Measurements from ENCODE around the gene CNIH4.

Gene CNIH4

GRCh38 chr1:224387943-224388342 lies 31.3 kb downstream of the CNIH4 start:
- TF ChIP-seq ZNF558 (tag by site-specific recombination; IDR thresholded peaks at IDR 0.05) (no peak), PRDM1 (tag by site-specific recombination; IDR thresholded peaks at IDR 0.05) (peak; percentile 66; the same call in 1 of the 2 replicates), ZNF18 (tag by site-specific recombination; IDR thresholded peaks at IDR 0.05) (no peak)
- no peak overlapping the region for H3K4me3 ChIP-seq (ENCODE audit: low read depth, low read length)
- POLR2A ChIA-PET = no interaction called here
- H3K4me1 ChIP-seq (ENCODE audit: control insufficient read depth, insufficient read depth, low read length) = no peaks in the 10 kb centered on the region
- H3K27ac ChIP-seq (ENCODE audit: extremely low read depth, low read depth, low read length) = no peak overlapping the region
- no peaks in the 10 kb centered on the region for H3K9me3 ChIP-seq (ENCODE audit: control insufficient read depth, insufficient read depth, low read depth, low read length)
- H3K36me3 ChIP-seq (ENCODE audit: control insufficient read depth in 2 of 2, insufficient read depth in 1 of 2, low read length in 2 of 2) = peaks cover 76 to 80% of the 10 kb centered on the region in 2 experiments
- CTCF ChIA-PET = interaction anchor here (1.2 kb wide), 2 partner anchors 12 to 54 kb away, joined by 3 to 4 read pairs; no protein-coding TSS in a partner anchor

GRCh38 chr1:224390517-224390916 lies 33.8 kb downstream of the CNIH4 start:
- Histone ChIP-seq H3K9me3 (ENCODE audit: control insufficient read depth, insufficient read depth, low read depth, low read length) (no peaks in the 10 kb centered on the region), H3K27ac (ENCODE audit: extremely low read depth, low read depth, low read length) (no peak overlapping the region), H3K4me1 (ENCODE audit: control insufficient read depth, insufficient read depth, low read length) (no peaks in the 10 kb centered on the region), H3K36me3 (ENCODE audit: control insufficient read depth in 2 of 2, insufficient read depth in 1 of 2, low read length in 2 of 2) (peaks cover 89 to 97% of the 10 kb centered on the region in 2 experiments), H3K4me3 (ENCODE audit: low read depth, low read length) (no peak overlapping the region)
- ChIA-PET POLR2A (interaction anchor here (0.7 kb wide), 1 partner anchor 27 kb away, joined by 3 read pairs; no protein-coding TSS in a partner anchor), CTCF (no interaction called here)
- TF ChIP-seq ZNF274 (IDR thresholded peaks at IDR 0.05; ENCODE audit: low read length) (no peak), ZNF274 (tag by site-specific recombination; IDR thresholded peaks at IDR 0.05; ENCODE audit: borderline replicate concordance) (no peak), RBAK (tag by site-specific recombination; IDR thresholded peaks at IDR 0.05) (no peak), PRDM6 (tag by site-specific recombination; IDR thresholded peaks at IDR 0.05) (no peak), ZNF184 (tag by site-specific recombination; IDR thresholded peaks at IDR 0.05) (no peak), HOXC10 (CRISPR knock-in tag; IDR thresholded peaks at IDR 0.05) (no peak), ZNF26 (tag by site-specific recombination; IDR thresholded peaks at IDR 0.05) (no peak), ZNF654 (tag by site-specific recombination; IDR thresholded peaks at IDR 0.05; ENCODE audit: low read depth) (no peak)

GRCh38 chr1:224392411-224393249 lies 36.0 kb downstream of the CNIH4 start:
- TF ChIP-seq ZNF26 (tag by site-specific recombination; IDR thresholded peaks at IDR 0.05) (no peak), SCRT2 (tag by site-specific recombination; IDR thresholded peaks at IDR 0.05) (peak; percentile 55; the same call in 1 of the 2 replicates)
- peaks cover 97 to 98% of the 10 kb centered on the region in 2 experiments for H3K36me3 ChIP-seq (ENCODE audit: control insufficient read depth in 2 of 2, insufficient read depth in 1 of 2, low read length in 2 of 2)
- H3K4me1 ChIP-seq (ENCODE audit: control insufficient read depth, insufficient read depth, low read length) = no peaks in the 10 kb centered on the region
- H3K4me3 ChIP-seq (ENCODE audit: low read depth, low read length) = no peak overlapping the region
- ChIA-PET POLR2A (no interaction called here), CTCF (interaction anchor here (1.1 to 1.9 kb wide), 2 partner anchors 65 to 458 kb away, joined by 3 to 9 read pairs; no protein-coding TSS in a partner anchor)
- H3K9me3 ChIP-seq (ENCODE audit: control insufficient read depth, insufficient read depth, low read depth, low read length) = no peaks in the 10 kb centered on the region
- no peak overlapping the region for H3K27ac ChIP-seq (ENCODE audit: extremely low read depth, low read depth, low read length)

All from HEK293 (cell line).